Hematopoietic multipotent progenitor cell (in vitro differentiated cells): Measurements from ENCODE around the gene GAB1. TPM values are rescaled to one million over a fixed set of nuclear protein-coding genes. Genes with fewer than 3 reads are reported as not detected.

Source experiments
- DNase-seq, 3 donors: peaks; one replicate each; pipeline ENCODE4 v3.0.0-alpha.2; 2011 to 2015; ENCODE audit warnings: low read depth in 2 of 3, low spot score in 2 of 3
- total RNA-seq: library from RNA; depleted of rRNA; stranded (reverse); fragments of >200 nt; gene quantifications from one replicate; pipeline ENCODE4 v1.2.3, GENCODE V29; 2012

Gene GAB1
- total RNA-seq, 1 donor, result 17.0 TPM

DNA sequence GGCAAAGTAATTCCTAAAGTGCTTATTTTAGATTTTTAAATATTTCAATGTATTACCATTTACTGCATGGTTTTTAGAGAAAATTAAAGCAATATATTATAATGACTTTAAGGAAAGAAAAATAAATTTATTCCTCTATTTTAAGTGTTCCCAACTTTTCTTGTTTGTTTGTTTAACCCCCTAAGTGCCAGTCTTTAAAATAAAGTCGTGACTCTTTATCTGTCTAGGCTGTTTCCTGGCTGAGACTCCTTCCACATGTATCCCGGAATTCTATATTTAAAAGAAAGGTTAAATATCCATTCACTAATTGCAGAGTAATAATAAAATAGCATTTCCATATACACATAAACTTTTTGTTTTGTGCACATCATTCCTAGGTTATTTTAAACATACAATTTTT is 71.2 kb downstream of the GAB1 start:
- DNase-seq, result no peak

- no peak for DNase-seq
Observed at GRCh38 chr4:143410015-143410414, 73.3 kb downstream of the GAB1 start.

DNA sequence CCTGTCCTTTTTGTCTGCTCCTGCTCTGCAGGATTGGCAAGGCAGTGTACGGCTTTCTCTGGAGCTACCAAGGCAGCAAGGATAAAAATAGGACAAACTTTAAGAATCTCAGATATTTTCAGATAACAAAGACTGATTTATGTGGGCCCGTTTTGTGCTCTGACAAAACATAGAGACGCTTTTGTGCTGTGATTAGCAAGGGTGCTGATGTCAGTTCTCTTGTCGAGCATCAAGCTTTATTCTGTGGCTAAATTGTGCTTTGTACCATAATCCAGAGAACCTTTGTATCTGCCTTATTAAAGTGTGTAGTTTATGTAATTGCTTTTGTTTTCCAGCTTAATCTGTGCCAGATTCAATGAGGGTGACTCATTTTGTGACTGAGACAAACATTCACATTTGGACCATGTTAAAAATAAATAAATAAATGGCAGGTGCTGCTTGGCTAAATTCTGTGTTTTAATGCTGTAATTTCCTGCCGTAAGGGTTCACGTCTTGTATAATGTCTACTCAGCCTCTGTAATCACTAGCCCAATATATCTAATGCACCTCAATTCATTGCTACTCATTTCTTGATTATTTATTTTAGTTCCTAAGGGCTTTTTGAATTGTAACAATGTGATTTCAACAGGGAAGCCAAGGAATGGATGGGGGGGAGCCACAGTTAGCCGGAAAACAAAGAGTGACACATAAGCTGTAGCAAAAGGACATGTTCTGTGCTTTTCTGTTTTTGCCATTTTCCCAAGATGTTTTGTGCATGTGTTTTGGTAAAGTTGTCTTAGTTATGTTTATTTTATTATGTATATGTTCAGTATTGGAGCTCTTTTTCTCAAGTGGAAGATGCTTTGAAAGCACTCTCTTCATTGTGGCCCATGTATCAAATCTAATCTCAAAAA is 75.1 kb downstream of the GAB1 start:
- DNase-seq, result no peak

GRCh38 chr4:143412420-143412758 is 75.7 kb downstream of the GAB1 start:
- DNase-seq, result no peak

GRCh38 chr4:143417679-143418403 is 81.2 kb downstream of the GAB1 start:
- DNase-seq, result no peak

DNA sequence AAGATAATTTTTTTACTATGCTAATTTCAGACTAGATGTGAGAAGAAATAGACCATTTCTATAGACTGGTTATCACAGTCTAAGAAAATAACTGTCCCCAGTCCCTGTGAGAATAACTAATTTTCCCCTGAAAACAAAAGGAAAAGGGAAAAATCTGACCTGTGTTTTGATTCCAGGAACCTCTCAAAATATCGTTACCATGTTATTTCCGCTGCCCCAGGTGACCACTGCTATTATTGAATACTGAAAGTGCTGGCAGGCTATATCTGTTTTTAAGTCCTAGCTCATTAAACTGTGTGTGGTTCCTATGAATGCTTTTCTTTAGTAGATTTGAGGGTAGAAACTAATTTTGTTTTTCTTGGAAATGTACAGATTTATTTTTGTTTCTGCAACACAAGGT is 83.6 kb downstream of the GAB1 start:
- DNase-seq, result no peak

DNA sequence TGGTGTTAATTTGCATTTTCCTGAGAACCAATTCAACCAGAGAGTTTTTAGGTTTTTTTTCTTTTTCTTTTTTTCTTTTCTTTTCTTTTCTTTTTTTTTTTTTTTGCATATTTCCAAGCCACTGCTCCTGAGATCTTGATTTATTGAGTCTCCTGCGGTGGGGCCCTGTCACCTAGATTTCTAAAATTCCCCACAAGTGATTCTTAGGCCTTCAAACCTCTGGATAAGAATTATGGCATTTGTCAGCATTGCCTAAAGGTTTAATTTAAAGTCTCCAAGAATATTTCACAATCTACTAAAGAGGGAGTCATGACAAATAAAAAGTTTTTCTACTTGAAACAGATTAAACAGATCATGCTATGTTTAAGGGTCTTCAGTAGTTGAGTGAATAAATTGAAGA is 84.9 kb downstream of the GAB1 start:
- no peak for DNase-seq

DNA sequence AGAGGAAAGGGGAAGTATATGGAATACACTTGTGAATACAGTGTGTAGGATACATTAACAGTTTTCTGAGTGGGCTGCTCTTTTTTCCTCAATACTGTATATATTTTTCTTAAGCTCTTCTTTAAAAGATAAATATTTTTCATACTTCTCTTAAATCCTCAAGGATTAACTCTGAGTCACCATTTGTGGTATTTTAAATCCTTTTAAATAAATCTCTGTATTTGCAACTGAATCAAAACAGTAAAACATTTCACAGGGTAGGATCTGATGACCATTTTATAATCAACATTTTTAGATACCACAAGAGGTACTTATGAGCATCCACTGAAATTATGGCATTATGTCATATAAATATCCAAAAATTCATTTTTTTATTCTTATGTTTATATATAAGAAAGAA is 87.6 kb downstream of the GAB1 start:
- DNase-seq, result no peak

- no peak for DNase-seq
Observed at GRCh38 chr4:143431526-143432257, 95.0 kb downstream of the GAB1 start.

GRCh38 chr4:143432258-143432591 is 95.5 kb downstream of the GAB1 start:
- DNase-seq, result no peak

DNA sequence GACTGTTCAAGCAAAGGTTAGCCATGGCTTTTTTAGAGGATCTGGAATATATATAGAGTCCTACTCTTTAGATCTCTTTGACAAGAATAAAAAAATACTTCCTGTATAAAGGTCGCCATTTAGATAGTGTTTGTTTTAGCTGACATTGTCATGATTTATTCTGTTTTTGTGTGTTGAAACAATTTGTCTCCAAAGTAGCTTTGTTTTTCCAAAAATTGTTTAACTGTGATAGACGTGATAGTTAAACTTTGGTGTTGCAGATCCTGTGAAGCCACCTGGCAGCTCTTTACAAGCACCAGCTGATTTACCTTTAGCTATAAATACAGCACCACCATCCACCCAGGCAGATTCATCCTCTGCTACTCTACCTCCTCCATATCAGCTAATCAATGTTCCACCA is 96.6 kb downstream of the GAB1 start:
- no peak for DNase-seq

DNA sequence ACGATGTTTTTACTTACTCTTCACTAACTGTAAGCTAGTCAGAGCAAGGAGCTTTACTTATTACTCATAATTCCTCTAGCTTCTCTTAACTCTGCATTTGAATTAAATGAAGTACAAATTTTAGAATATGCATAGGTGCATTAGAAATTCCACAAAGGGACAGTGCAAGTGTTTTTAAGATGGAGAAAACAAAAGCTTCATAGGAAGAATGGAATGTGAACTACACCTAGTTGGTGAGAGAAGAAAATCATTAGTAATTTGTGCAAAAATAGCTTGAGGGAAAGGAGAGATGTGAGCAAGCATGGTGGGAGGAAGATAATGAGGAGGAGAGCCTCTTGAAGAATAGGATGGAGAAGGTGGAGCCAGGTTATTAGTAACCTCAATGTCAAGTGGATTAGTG is 99.3 kb downstream of the GAB1 start:
- no peak for DNase-seq

GRCh38 chr4:143437476-143437875 is 100.8 kb downstream of the GAB1 start:
- DNase-seq, result no peak

DNA sequence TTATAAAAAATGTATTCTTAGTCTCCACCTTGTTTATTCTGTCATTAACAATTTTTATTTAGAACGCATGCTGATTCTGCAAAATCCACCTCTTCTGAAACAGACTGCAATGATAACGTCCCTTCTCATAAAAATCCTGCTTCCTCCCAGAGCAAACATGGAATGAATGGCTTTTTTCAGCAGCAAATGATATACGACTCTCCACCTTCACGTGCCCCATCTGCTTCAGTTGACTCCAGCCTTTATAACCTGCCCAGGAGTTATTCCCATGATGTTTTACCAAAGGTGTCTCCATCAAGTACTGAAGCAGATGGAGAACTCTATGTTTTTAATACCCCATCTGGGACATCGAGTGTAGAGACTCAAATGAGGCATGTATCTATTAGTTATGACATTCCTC is 101.3 kb downstream of the GAB1 start:
- DNase-seq, result no peak

GRCh38 chr4:143438710-143439109 is 102.0 kb downstream of the GAB1 start:
- no peak for DNase-seq

DNA sequence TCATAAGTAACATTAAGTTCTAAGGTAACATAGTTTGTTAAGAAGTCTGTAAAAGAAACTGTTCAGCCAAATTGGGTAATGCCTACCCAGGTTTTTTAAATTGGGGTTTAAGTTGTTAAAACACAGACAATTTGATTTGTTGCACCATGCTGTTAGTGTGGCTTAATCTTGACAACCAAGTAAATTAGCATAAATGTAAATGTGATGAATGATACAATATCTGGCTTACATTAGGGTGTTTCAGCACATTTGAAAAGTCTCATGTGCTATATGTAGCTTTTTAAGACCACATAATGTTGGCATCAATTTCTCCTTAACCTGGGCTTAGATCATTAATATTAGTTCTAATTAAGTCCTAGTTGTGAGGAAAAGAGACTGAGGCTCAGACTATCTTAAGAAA is 104.4 kb downstream of the GAB1 start:
- no peak for DNase-seq

DNA sequence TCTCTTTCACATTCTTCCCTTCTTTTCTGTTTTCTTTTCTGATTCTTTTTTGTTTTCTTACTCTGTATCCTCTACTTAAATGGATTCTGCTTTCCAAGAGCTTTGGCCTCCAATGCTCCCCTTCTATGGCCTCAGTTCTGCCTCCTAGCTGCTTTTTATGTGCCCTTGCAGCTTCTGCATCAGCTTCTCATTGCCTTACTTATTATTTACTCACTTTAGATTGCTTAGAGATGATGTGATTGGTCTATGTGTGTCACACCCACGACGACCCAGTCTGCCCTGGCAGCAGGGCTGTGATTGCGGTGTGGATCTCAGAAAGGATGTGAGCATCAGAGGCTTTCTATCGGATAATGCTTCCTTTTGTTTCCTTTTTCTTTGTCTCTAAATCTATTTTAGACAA is 105.0 kb downstream of the GAB1 start:
- no peak for DNase-seq

DNA sequence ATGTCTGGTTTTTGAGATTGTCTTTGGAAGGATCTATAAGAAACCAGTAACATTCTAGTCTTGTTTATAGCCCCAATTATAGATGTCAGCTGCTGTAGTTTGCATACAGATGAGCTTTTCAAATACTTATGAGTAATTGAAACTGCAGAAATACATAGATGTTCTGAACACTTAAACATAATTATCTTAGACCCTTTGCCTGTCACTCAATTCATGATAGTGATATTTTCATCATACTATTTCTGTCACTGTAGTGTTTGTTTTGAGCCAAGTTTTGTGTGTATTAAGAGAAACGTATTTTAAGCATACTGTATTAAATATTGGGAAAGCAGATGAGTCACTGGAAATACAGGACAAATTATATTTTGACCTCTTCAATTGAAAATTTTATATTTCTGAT is 107.1 kb downstream of the GAB1 start:
- DNase-seq, result no peak

DNA sequence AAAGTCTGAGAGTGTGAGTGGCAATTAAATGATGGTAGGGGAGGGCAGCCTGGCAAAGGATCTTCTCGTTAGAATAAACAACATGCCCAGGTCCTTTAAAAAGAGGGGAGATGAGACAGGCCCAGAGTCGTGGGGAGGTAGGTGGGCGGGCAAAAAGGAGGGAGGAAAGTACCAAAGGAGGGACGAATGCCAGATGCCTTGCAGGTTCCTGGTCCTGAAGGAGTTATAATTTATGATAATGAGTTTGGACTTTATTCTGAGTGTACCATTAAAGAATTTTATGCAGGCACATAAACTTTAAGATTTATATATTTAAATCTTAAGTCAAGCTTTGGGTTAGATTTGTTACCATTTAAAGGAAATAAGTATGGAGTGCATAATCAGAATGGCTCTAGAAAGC is 114.5 kb downstream of the GAB1 start:
- DNase-seq, result no peak

DNA sequence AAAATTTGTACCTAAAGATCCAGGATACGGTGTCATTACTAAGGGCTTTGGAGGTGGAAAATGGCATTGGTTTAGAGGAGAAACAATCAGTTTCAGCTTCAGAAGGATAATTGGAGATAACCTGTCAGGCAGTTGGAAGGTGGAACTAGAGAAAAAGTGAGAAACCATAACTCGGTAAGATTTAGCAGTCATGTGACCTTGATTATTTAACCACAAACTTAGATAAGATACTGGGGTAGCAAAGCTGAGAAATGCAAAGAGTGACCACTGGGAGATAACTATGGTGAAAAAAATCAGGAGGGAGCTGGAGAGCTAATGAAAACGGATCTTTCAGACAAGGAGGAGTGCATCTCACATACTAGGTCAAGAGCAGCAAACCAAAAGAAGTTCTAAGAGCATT is 118.5 kb downstream of the GAB1 start:
- DNase-seq, result no peak

DNA sequence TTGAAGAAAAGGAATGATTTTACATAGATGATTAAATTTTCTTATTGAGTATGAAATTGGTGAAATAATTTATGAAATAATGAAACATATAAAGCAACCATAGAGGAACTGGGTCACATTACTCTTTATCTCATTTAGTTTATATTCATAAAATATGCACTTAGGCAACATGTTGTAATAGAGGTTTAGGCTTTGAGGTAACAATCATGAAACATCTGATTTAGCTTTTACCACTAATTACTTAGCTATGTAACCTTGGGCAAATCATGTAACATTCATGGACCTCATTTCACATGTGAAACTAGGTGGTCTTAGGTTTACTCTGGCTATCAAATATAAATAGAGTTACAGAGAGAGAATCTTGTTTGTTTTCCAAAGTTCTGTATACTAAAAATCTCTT is 122.3 kb downstream of the GAB1 start:
- DNase-seq, result no peak
